HG02610 (cell line): Measurements from ENCODE around the gene SYNGR1.
A peak's percentile ranks its signal among the peaks of the same experiment; 100 is the strongest.
"Not testable (repeated sequence)": the region's sequence is repeated elsewhere in the genome, so short reads cannot be mapped to it uniquely, and the experiment has no call there.

Source experiments
- ATAC-seq: cut with Tn5 transposase; IDR thresholded peaks from one replicate; pipeline ENCODE4 v1.9.1; 2021; ENCODE audit warnings: mild to moderate bottlenecking, moderate library complexity; ENCODE audit not compliant: unreplicated experiment

The SYNGR1 gene

GRCh38 chr22:39316440-39317083 is 33.2 kb upstream of the SYNGR1 start:
- no peak for ATAC-seq

GRCh38 chr22:39317084-39317774 is 32.6 kb upstream of the SYNGR1 start:
- no peak for ATAC-seq

- ATAC-seq, result no peak
These were observed 31.9 kb upstream of the SYNGR1 start for GRCh38 chr22:39317775-39318506.

- ATAC-seq, result no peak
These were observed 31.1 kb upstream of the SYNGR1 start for GRCh38 chr22:39318507-39319283.

- peak; percentile 82 for ATAC-seq
These were observed 30.3 kb upstream of the SYNGR1 start, which contains the start of gene RPL3 for GRCh38 chr22:39319284-39320022. Gene RPL3 (minus strand): TSS chr22:39319623. CDS start chr22:39319597, 26 bp downstream.

GRCh38 chr22:39320616-39321029 is 29.2 kb upstream of the SYNGR1 start:
- not testable (repeated sequence) for ATAC-seq

- no peak for ATAC-seq
These were observed 24.3 kb upstream of the SYNGR1 start for GRCh38 chr22:39325392-39325932.

- no peak for ATAC-seq
These were observed 21.6 kb upstream of the SYNGR1 start for GRCh38 chr22:39327995-39328754.

- ATAC-seq, result not testable (repeated sequence)
These were observed 19.2 kb upstream of the SYNGR1 start for GRCh38 chr22:39330553-39330952.

- no peak for ATAC-seq
These were observed 17.2 kb upstream of the SYNGR1 start for GRCh38 chr22:39332441-39333064.

GRCh38 chr22:39336411-39336810 is 13.4 kb upstream of the SYNGR1 start:
- ATAC-seq, result no peak

- not testable (repeated sequence) for ATAC-seq
These were observed 10.0 kb upstream of the SYNGR1 start for GRCh38 chr22:39339775-39340174.

GRCh38 chr22:39341179-39341578 is 8.6 kb upstream of the SYNGR1 start:
- no peak for ATAC-seq

- ATAC-seq, result no peak
These were observed 6.3 kb upstream of the SYNGR1 start for GRCh38 chr22:39343259-39344045.

- no peak for ATAC-seq
These were observed 5.8 kb upstream of the SYNGR1 start for GRCh38 chr22:39344046-39344390.

- ATAC-seq, result no peak
These were observed 4.6 kb upstream of the SYNGR1 start for GRCh38 chr22:39345231-39345630.

GRCh38 chr22:39348909-39349505 is 784 bp upstream of the SYNGR1 start:
- no peak for ATAC-seq

GRCh38 chr22:39349506-39349966 is 255 bp upstream of the SYNGR1 start:
- no peak for ATAC-seq
